Thyroid gland (tissue), 4 donors: ENCODE measurements around the gene TAOK1. TPM values are rescaled to one million over a fixed set of nuclear protein-coding genes. Genes with fewer than 3 reads are reported as not detected.

Experiments
- DNase-seq, 2 donors: peaks; one replicate each; pipeline ENCODE4 v3.0.0-alpha.2; 2019
- H3K27ac ChIP-seq, 3 donors: fragments of 200-600 bp; sonication (generic); 1 replicate in 2 of 3; 2 replicates in 1 of 3; pipeline ENCODE4 v1.5.1; 2016 to 2019; ENCODE audit warnings: mild to moderate bottlenecking in 1 of 3, moderate library complexity in 1 of 3
- H3K27me3 ChIP-seq: fragments of 200-600 bp; sonication (generic); one replicate; pipeline ENCODE4 v1.5.1; 2019
- H3K36me3 ChIP-seq, 2 donors: fragments of 200-600 bp; sonication (generic); one replicate each; pipeline ENCODE4 v1.5.1; 2016 to 2019
- H3K4me1 ChIP-seq, 2 donors: fragments of 200-600 bp; sonication (generic); one replicate each; pipeline ENCODE4 v1.5.1; 2017 to 2019
- H3K4me3 ChIP-seq, 3 donors: fragments of 200-600 bp; sonication (generic); replicated peaks in 1 of 3; 1 replicate in 2 of 3; 2 replicates in 1 of 3; pipeline ENCODE4 v1.5.1; 2016; ENCODE audit warnings: mild to moderate bottlenecking in 1 of 3
- H3K9me3 ChIP-seq: fragments of 200-600 bp; sonication (generic); one replicate; pipeline ENCODE4 v1.5.1; 2017
- POLR2A ChIP-seq, 2 donors: fragments of 450-650 bp; IDR thresholded peaks; one replicate each; pipeline ENCODE4 v1.6.1; 2017; ENCODE audit warnings: antibody characterized with exemption in 2 of 2, mild to moderate bottlenecking in 2 of 2, moderate library complexity in 1 of 2
- WGBS, 2 donors: methylation state at CpG; one replicate each; pipeline ENCODE4 v1.1.5; 2017; 5-methylcytosine and 5-hydroxymethylcytosine counted together
- intact Hi-C: fragments of 100-400 bp; cut with DNase I; formaldehyde crosslinking; loops from one replicate; pipeline ENCODE4 v1.15.1; 2023
- total RNA-seq, 4 donors: library from RNA; depleted of rRNA; stranded (reverse); fragments of >200 nt; gene quantifications; one replicate each; pipeline ENCODE4 v1.2.3, GENCODE V29; 2016
- TF ChIP-seq, protein P1 (sequence below), 6 experiments: fragments of 200-600 bp in 3 of 6; fragments of 450-650 bp in 3 of 6; sonication (generic) in 3 of 6; IDR thresholded peaks; one replicate each; pipeline ENCODE4 v1.5.1; 2016 to 2019; ENCODE audit warnings: antibody characterized with exemption in 6 of 6, mild to moderate bottlenecking in 2 of 6, inconsistent platforms in 1 of 6, moderate library complexity in 1 of 6

The TAOK1 gene
- total RNA-seq, 4 donors from 2014 or later = 62.9 to 87.5 (median 68.8) TPM

DNA sequence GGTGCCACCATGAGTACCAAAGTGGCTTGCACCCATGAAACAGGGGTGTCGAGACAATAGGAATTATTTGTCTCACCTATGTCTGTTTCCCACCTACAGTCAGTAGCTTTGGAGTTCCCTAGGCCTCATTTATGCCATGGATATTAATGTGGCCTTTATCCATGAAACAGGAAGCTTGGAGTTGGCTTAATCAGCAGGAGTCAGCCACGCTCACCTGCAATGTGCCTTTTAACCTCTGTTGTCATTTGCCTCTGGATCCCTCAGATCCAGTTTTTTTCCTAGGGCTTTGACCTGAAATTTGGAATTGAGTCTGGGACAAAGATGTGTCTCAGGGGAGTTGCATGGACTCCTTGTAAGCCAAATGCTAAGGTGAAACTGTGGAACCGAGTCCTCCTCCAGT is 44.4 kb downstream of the TAOK1 start:
- Histone ChIP-seq H3K4me1 (no peaks in the 10 kb centered on the region), H3K27me3 (no peaks in the 10 kb centered on the region), H3K36me3 (no peaks in the 10 kb centered on the region), H3K4me3 (no peak overlapping the region), H3K27ac (no peak overlapping the region), H3K9me3 (no peaks in the 10 kb centered on the region)
- DNase-seq = no peak
- intact Hi-C loops = no loop called here
- TF ChIP-seq, protein P1, sequence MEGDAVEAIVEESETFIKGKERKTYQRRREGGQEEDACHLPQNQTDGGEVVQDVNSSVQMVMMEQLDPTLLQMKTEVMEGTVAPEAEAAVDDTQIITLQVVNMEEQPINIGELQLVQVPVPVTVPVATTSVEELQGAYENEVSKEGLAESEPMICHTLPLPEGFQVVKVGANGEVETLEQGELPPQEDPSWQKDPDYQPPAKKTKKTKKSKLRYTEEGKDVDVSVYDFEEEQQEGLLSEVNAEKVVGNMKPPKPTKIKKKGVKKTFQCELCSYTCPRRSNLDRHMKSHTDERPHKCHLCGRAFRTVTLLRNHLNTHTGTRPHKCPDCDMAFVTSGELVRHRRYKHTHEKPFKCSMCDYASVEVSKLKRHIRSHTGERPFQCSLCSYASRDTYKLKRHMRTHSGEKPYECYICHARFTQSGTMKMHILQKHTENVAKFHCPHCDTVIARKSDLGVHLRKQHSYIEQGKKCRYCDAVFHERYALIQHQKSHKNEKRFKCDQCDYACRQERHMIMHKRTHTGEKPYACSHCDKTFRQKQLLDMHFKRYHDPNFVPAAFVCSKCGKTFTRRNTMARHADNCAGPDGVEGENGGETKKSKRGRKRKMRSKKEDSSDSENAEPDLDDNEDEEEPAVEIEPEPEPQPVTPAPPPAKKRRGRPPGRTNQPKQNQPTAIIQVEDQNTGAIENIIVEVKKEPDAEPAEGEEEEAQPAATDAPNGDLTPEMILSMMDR (IDR thresholded peaks at IDR 0.05) = no peak
- TF ChIP-seq POLR2A (IDR thresholded peaks at IDR 0.05) = no peak
- WGBS, 2 donors = 87 to 93% methylated on average over 3 of the region's 3 CpGs

DNA sequence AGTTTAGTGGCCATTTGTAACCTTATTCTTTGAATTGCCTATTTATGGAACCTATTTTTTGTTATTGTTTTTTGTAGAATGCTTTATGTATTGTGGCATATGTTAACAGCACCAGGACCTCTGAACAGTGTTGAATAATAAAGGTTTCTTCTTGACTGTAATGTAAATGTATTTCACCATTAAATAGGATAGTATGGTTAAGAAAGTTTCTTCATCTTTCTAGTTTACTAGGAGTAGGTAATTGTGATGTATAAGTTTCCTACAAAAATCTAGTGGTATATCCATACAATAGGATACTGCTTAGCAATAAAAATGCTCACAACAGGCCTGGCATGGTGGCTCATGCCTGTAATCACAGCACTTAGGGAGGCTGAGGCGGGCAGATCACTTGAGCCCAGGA is 52.3 kb downstream of the TAOK1 start:
- intact Hi-C loops = no loop called here
- Histone ChIP-seq H3K27ac (no peak overlapping the region), H3K4me3 (no peak overlapping the region), H3K27me3 (no peaks in the 10 kb centered on the region), H3K4me1 (peaks cover 7 to 12% of the 10 kb centered on the region in 2 donors), H3K36me3 (no peaks in the 10 kb centered on the region), H3K9me3 (no peaks in the 10 kb centered on the region)
- WGBS, 2 donors = 96 to 100% methylated on average over 1 of the region's 1 CpG
- TF ChIP-seq, protein P1 (IDR thresholded peaks at IDR 0.05) = no peak
- DNase-seq = no peak

DNA sequence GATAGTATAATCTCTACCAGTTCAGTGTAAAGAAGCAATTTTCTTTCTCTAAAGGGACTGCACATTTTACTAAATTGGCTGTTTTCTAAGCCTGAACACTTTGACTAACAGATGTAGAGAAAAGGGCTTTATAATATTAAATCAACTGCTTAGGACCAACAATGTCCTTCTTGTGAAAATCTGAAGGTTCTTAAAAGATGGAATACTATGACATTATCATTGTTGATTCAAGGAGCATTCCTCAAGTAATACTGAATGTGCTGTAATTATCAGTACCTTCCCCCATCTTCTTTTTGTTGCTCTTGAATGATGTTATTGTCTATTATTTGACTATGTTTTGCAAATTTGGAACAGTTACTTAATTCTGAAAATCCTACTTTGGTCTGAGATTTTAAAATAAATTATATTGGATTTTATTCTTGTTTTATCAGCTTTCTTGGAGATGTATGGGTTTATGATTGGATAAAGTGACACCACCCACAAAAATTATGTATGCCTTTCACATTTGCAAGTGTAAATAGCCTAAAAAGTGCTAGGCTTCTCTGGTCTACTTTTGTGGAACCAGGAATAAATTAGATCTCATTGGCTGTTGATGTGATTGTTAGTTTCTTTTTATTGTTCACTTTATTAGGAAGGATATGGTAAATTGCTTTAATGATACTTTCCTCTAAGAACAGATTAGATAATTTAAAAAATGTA is 53.0 kb downstream of the TAOK1 start:
- peaks cover 7 to 13% of the 10 kb centered on the region in 2 donors for H3K4me1 ChIP-seq
- H3K27me3 ChIP-seq = no peaks in the 10 kb centered on the region
- H3K9me3 ChIP-seq = no peaks in the 10 kb centered on the region
- no peak overlapping the region for H3K27ac ChIP-seq
- TF ChIP-seq POLR2A (IDR thresholded peaks at IDR 0.05) = no peak
- TF ChIP-seq, protein P1 (IDR thresholded peaks at IDR 0.05) = no peak
- DNase-seq = no peak
- intact Hi-C loops = no loop called here
- no peak overlapping the region for H3K4me3 ChIP-seq
- no peaks in the 10 kb centered on the region for H3K36me3 ChIP-seq

DNA sequence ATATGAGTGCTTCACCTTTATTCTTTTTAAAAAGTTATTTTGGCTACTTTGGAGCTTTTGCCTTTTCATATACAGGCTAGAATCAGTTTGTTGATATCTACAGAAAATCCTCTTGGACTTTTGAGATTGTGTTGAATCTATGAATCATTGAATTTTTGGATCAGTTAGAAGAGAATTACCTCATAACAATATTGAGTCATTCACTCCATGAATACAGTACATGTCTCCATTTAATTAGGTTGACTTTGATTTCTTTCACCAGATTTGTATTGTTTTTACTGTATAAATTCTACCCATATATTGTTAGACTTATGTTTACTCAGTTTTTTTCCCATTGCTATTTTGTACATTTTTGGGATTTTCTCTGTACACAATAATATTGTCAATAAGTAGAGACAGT is 54.4 kb downstream of the TAOK1 start:
- Histone ChIP-seq H3K27ac (no peak overlapping the region), H3K27me3 (no peaks in the 10 kb centered on the region), H3K4me3 (no peak overlapping the region), H3K36me3 (no peaks in the 10 kb centered on the region), H3K4me1 (peaks cover 7 to 16% of the 10 kb centered on the region in 2 donors), H3K9me3 (no peaks in the 10 kb centered on the region)
- intact Hi-C loops = no loop called here
- TF ChIP-seq POLR2A (IDR thresholded peaks at IDR 0.05) = no peak
- TF ChIP-seq, protein P1 (IDR thresholded peaks at IDR 0.05) = no peak
- DNase-seq = no peak

DNA sequence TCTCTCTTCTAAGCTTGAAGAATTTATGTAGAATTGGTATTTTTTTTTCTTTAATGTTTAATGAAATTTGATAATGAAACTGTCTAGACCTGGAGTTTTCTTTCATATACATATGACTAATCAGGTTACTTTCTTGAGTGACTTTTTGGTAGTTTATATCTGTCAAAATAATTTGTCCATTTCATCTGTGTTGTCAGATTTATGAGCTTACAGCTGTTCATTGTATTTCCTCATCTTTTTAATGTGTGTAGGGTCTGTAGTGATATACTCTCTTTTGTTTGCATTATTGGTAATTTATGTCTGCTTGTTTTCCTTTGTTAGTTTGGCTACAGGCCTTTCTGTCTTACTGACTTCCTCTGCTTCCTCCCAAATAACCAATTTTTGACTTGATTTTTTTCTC is 55.7 kb downstream of the TAOK1 start:
- no peaks in the 10 kb centered on the region for H3K36me3 ChIP-seq
- H3K27ac ChIP-seq = no peak overlapping the region
- no peak overlapping the region for H3K4me3 ChIP-seq
- no peaks in the 10 kb centered on the region for H3K27me3 ChIP-seq
- H3K4me1 ChIP-seq = peaks cover 15 to 20% of the 10 kb centered on the region in 2 donors
- no peaks in the 10 kb centered on the region for H3K9me3 ChIP-seq
- intact Hi-C loops = no loop called here
- TF ChIP-seq, protein P1 (IDR thresholded peaks at IDR 0.05) = no peak
- TF ChIP-seq POLR2A (IDR thresholded peaks at IDR 0.05) = no peak
- no peak for DNase-seq
